ENCODE results near the gene CRACR2B. TPM values are rescaled to one million over a fixed set of nuclear protein-coding genes. Genes with fewer than 3 reads are reported as not detected.

Gene CRACR2B
- polyA plus RNA-seq, 3 donors = 1.0 to 11.0 (median 1.4) TPM

DNA sequence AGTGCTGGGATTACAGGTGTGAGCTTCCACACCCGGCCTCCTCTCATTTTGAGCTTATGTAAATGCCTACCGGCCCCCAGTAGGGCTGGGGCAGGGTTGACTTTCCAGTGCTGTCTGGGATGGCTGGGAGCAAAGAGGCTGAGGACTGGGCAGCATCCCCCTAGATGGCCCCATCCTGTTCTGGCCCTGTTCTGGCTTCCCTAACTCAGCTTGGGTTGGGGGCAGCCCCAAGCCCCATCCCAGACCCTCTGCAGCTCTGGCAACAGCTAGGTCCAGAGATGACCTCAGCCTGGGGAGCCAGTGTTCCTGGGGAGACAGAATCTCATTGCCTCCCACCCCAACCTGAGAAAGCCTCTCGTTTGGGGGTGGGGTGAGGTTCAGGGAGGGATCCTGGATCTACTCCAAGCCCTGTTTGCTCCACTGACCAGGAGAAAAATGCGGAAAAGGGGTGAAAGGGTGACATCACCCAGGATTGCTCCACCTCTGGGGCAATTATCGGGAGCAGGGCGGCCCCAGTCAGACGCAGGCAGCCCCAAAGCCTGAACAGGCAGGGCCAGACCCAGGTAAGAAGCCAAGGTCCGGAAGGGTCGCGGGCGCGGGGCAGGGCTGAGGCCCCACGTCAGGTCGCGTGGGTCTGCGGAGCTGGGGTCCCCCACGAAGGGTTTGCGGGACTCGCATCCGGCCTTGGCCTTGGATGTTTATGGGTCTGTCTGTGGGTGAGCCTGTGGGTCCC, 9.2 kb upstream of the CRACR2B start, which contains the start of gene PNPLA2:
TSS of gene PNPLA2 (plus strand) at position 519 of the 733 bp plus-strand sequence. CDS start 805 bp downstream, outside the sequence.
- H4K20me1 ChIP-seq (ENCODE audit: insufficient read depth, low read length) = peaks cover 38% of the 10 kb centered on the region
- peak within 1 kb of the TSS; percentile 85 to 91 for H3K27ac ChIP-seq (ENCODE audit: low read depth in 1 of 2, low read length in 2 of 2)
- H3K9ac ChIP-seq (ENCODE audit: insufficient read depth, low read length, poor library complexity, severe bottlenecking) = peak within 1 kb of the TSS; percentile 86
- Mint-ChIP-seq H3K27ac (peak within 1 kb of the TSS; percentile 91 to 98 (median 97)), H3K27me3 (ENCODE audit: low read depth in 3 of 3) (peaks cover 0 to 10% (median 2%) of the 10 kb centered on the region in 3 donors), H3K4me3 (peak within 1 kb of the TSS; percentile 88 to 91), H3K36me3 (peaks cover 13 to 25% of the 10 kb centered on the region in 2 donors), H3K9me3 (no peaks in the 10 kb centered on the region), H3K4me1 (peaks cover 30% of the 10 kb centered on the region)
- peak in 1 of 3 donors; percentile 39 for DNase-seq
- TF ChIP-seq, protein P1, sequence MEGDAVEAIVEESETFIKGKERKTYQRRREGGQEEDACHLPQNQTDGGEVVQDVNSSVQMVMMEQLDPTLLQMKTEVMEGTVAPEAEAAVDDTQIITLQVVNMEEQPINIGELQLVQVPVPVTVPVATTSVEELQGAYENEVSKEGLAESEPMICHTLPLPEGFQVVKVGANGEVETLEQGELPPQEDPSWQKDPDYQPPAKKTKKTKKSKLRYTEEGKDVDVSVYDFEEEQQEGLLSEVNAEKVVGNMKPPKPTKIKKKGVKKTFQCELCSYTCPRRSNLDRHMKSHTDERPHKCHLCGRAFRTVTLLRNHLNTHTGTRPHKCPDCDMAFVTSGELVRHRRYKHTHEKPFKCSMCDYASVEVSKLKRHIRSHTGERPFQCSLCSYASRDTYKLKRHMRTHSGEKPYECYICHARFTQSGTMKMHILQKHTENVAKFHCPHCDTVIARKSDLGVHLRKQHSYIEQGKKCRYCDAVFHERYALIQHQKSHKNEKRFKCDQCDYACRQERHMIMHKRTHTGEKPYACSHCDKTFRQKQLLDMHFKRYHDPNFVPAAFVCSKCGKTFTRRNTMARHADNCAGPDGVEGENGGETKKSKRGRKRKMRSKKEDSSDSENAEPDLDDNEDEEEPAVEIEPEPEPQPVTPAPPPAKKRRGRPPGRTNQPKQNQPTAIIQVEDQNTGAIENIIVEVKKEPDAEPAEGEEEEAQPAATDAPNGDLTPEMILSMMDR (IDR thresholded peaks at IDR 0.05) = no peak
- H3K36me3 ChIP-seq (replicated peaks in 1 of 2; ENCODE audit: control insufficient read depth in 1 of 2, insufficient read depth in 2 of 2, low read length in 2 of 2) = peaks cover 8 to 13% of the 10 kb centered on the region in 2 donors
- peaks cover 40 to 45% of the 10 kb centered on the region in 2 donors for H3K4me1 ChIP-seq (ENCODE audit: control insufficient read depth in 1 of 2, insufficient read depth in 2 of 2, low read length in 2 of 2)
- peak within 1 kb of the TSS; percentile 93 for H2AFZ ChIP-seq (ENCODE audit: insufficient read depth, low read depth, low read length, poor library complexity, severe bottlenecking)
- intact Hi-C loops (cut with micrococcal nuclease) = loop anchor here in 1 of 2 donors (1.0 kb wide), 1 partner anchor 9 kb away; the partner anchor contains the start of gene RPLP2
- peak within 1 kb of the TSS; percentile 71 to 97 (median 87) for H3K4me3 ChIP-seq (replicated peaks in 1 of 3; ENCODE audit: low read depth in 2 of 3, low read length in 3 of 3)
- H3K79me2 ChIP-seq (ENCODE audit: insufficient read depth, low read length) = peaks cover 45% of the 10 kb centered on the region
- no peaks in the 10 kb centered on the region for H3K9me3 ChIP-seq (replicated peaks in 1 of 2; ENCODE audit: control insufficient read depth in 1 of 2, insufficient read depth in 1 of 2, low read length in 2 of 2)
- H3K4me2 ChIP-seq (replicated peaks; ENCODE audit: extremely low read depth, low read length, poor library complexity, severe bottlenecking) = peak within 1 kb of the TSS; percentile 100
- WGBS (ENCODE audit: insufficient coverage) = 27% methylated on average over 19 of the region's 20 CpGs
- no peaks in the 10 kb centered on the region for H3K27me3 ChIP-seq (ENCODE audit: control insufficient read depth in 2 of 2, insufficient read depth in 2 of 2, low read length in 2 of 2)

DNA sequence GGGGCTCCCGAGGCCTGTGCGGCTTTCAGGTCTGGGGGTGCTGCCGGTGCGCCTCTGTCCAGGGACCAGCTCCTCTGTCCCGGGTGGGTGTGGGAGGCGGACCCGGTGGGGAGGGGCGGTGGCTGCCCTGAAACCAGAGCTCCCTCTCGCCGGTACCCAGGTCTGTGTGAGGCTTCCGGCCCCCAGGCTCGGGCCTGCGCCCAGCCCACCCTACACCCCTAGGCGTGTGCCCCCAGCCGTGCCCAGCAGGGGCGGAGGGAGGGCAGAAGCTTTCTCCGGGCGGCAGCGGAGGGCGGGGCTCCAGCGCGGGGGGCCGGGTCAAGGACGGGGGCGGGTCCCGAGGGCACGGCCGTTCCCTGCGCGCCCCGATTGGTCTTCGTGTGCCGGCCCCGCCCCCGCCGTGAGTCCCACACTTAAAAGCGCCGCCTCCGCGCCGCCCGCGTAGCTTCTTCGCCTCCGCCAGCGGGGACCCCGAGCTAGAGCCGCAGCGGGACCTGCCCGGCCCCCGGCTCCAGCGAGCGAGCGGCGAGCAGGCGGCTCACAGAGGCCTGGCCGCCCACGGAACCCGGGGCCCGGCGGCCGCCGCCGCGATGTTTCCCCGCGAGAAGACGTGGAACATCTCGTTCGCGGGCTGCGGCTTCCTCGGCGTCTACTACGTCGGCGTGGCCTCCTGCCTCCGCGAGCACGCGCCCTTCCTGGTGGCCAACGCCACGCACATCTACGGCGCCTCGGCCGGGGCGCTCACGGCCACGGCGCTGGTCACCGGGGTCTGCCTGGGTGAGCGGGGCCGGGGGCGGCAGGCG, 8.4 kb upstream of the CRACR2B start:
- peak; percentile 86 to 88 (median 87) for DNase-seq
- intact Hi-C loops (cut with micrococcal nuclease) = loop anchor here in 1 of 2 donors (1.0 kb wide), 1 partner anchor 10 kb away; the partner anchor contains the start of gene RPLP2
- WGBS (ENCODE audit: insufficient coverage) = under 1% methylated on average over 91 of the region's 96 CpGs
- Mint-ChIP-seq H3K9me3 (no peaks in the 10 kb centered on the region), H3K36me3 (peaks cover 15 to 27% of the 10 kb centered on the region in 2 donors), H3K4me3 (peak overlapping the region; percentile 88 to 90), H3K4me1 (peaks cover 30% of the 10 kb centered on the region), H3K27me3 (ENCODE audit: low read depth in 3 of 3) (peaks cover 0 to 10% (median 2%) of the 10 kb centered on the region in 3 donors), H3K27ac (peak overlapping the region; percentile 91 to 98 (median 97))
- no peaks in the 10 kb centered on the region for H3K27me3 ChIP-seq (ENCODE audit: control insufficient read depth in 2 of 2, insufficient read depth in 2 of 2, low read length in 2 of 2)
- H3K4me1 ChIP-seq (ENCODE audit: control insufficient read depth in 1 of 2, insufficient read depth in 2 of 2, low read length in 2 of 2) = peaks cover 40 to 45% of the 10 kb centered on the region in 2 donors
- peaks cover 44% of the 10 kb centered on the region for H4K20me1 ChIP-seq (ENCODE audit: insufficient read depth, low read length)
- H3K36me3 ChIP-seq (replicated peaks in 1 of 2; ENCODE audit: control insufficient read depth in 1 of 2, insufficient read depth in 2 of 2, low read length in 2 of 2) = peaks cover 12 to 17% of the 10 kb centered on the region in 2 donors
- H3K4me2 ChIP-seq (replicated peaks; ENCODE audit: extremely low read depth, low read length, poor library complexity, severe bottlenecking) = peak overlapping the region; percentile 100
- H3K79me2 ChIP-seq (ENCODE audit: insufficient read depth, low read length) = peaks cover 52% of the 10 kb centered on the region
- peak overlapping the region; percentile 93 for H2AFZ ChIP-seq (ENCODE audit: insufficient read depth, low read depth, low read length, poor library complexity, severe bottlenecking)
- H3K27ac ChIP-seq (ENCODE audit: low read depth in 1 of 2, low read length in 2 of 2) = peak overlapping the region; percentile 85 to 91
- TF ChIP-seq, protein P1 (IDR thresholded peaks at IDR 0.05) = peak; percentile 34
- peak overlapping the region; percentile 86 for H3K9ac ChIP-seq (ENCODE audit: insufficient read depth, low read length, poor library complexity, severe bottlenecking)
- no peaks in the 10 kb centered on the region for H3K9me3 ChIP-seq (replicated peaks in 1 of 2; ENCODE audit: control insufficient read depth in 1 of 2, insufficient read depth in 1 of 2, low read length in 2 of 2)
- H3K4me3 ChIP-seq (replicated peaks in 1 of 3; ENCODE audit: low read depth in 2 of 3, low read length in 3 of 3) = peak overlapping the region; percentile 71 to 97 (median 87)
